SK-N-SH (cell line): ENCODE data around the gene SH3TC1. TPM values are rescaled to one million over a fixed set of nuclear protein-coding genes. Genes with fewer than 3 reads are reported as not detected.

Experiments
- CTCF ChIA-PET: fragments of 300-600, 350-600 bp; formaldehyde crosslinking; extraction: SDS; loops from one replicate; lab custom pipeline; 2021; lab: Yijun Ruan, JAX
- POLR2A ChIA-PET: fragments of 350-600 bp; sonication (Branson Sonifier 250); formaldehyde crosslinking; extraction: SDS; loops from one replicate; lab custom pipeline; 2020; ENCODE audit warnings: antibody characterized with exemption, inconsistent platforms; lab: Yijun Ruan, JAX
- DNase-seq: peaks from one replicate; pipeline ENCODE4 v3.0.0; 2012
- H2AFZ ChIP-seq: fragments of 200-600 bp; sonication (generic); 2 replicates; pipeline ENCODE4 v1.8.1; 2016; ENCODE audit warnings: antibody characterized with exemption, mild to moderate bottlenecking, low read depth
- H3F3A ChIP-seq: fragments of 200-600 bp; sonication (generic); replicated peaks from 2 replicates; pipeline ENCODE3; 2016; ENCODE audit warnings: antibody characterized with exemption, mild to moderate bottlenecking; ENCODE audit not compliant: insufficient read depth
- H3K27ac ChIP-seq, 2 experiments: fragments of 200-500 bp in 1 of 2; fragments of 200-600 bp in 1 of 2; sonication (Bioruptor generic) in 1 of 2; sonication (generic), shearing (Covaris generic) in 1 of 2; 2 replicates each; pipeline versions ENCODE4 v1.5.1 to v1.6.1; 2014 to 2016; ENCODE audit warnings: low read depth in 2 of 2, inconsistent platforms in 1 of 2, low read length in 1 of 2, mild to moderate bottlenecking in 1 of 2, mixed read lengths in 1 of 2
- H3K27me3 ChIP-seq: fragments of 200-600 bp; sonication (generic), shearing (Covaris generic); 2 replicates; pipeline ENCODE4 v1.6.1; 2016; ENCODE audit warnings: mixed run types; ENCODE audit not compliant: insufficient read depth
- H3K36me3 ChIP-seq, 2 experiments: fragments of 200-500 bp in 1 of 2; fragments of 200-600 bp in 1 of 2; sonication (Bioruptor generic) in 1 of 2; sonication (generic) in 1 of 2; replicated peaks in 1 of 2; 2 replicates each; pipeline versions ENCODE3 to v1.5.1; 2014 to 2016; ENCODE audit warnings: low read length in 1 of 2, mild to moderate bottlenecking in 1 of 2; ENCODE audit not compliant: insufficient read depth in 2 of 2, control insufficient read depth in 1 of 2
- H3K4me1 ChIP-seq, 2 experiments: fragments of 200-500 bp in 1 of 2; fragments of 200-600 bp in 1 of 2; sonication (Bioruptor generic) in 1 of 2; sonication (generic), shearing (Covaris generic) in 1 of 2; 2 replicates each; pipeline versions ENCODE4 v1.5.1 to v1.6.1; 2014 to 2016; ENCODE audit warnings: low read depth in 1 of 2, low read length in 1 of 2, mixed run types in 1 of 2; ENCODE audit not compliant: insufficient read depth in 2 of 2, control insufficient read depth in 1 of 2
- H3K4me2 ChIP-seq: fragments of 200-600 bp; sonication (generic), shearing (Covaris generic); 2 replicates; pipeline ENCODE4 v1.6.1; 2017; ENCODE audit warnings: mixed run types
- H3K4me3 ChIP-seq, 2 experiments: fragments of 200-500 bp in 1 of 2; fragments of 200-600 bp in 1 of 2; sonication (Bioruptor generic) in 1 of 2; sonication (generic), shearing (Covaris generic) in 1 of 2; 2 replicates each; pipeline versions ENCODE4 v1.5.1 to v1.8.1; 2014 to 2016; ENCODE audit warnings: low read depth in 2 of 2, inconsistent platforms in 1 of 2, low read length in 1 of 2, mild to moderate bottlenecking in 1 of 2, mixed read lengths in 1 of 2, moderate library complexity in 1 of 2
- H3K79me2 ChIP-seq: fragments of 200-600 bp; sonication (generic); 2 replicates; pipeline ENCODE4 v1.8.1; 2017; ENCODE audit warnings: mild to moderate bottlenecking; ENCODE audit not compliant: insufficient read depth
- H3K9ac ChIP-seq: fragments of 200-600 bp; sonication (generic); 2 replicates; pipeline ENCODE4 v1.6.1; 2017; ENCODE audit warnings: mixed run types
- H3K9me2 ChIP-seq: fragments of 200-600 bp; sonication (generic); 2 replicates; pipeline ENCODE4 v1.6.1; 2017; ENCODE audit warnings: mixed run types
- H3K9me3 ChIP-seq: fragments of 200-600 bp; sonication (generic); 2 replicates; pipeline ENCODE4 v1.6.1; 2017; ENCODE audit warnings: mixed run types, mild to moderate bottlenecking, moderate library complexity
- H4K20me1 ChIP-seq: fragments of 200-600 bp; sonication (generic); 2 replicates; pipeline ENCODE4 v1.6.1; 2017; ENCODE audit warnings: mild to moderate bottlenecking, mixed run types; ENCODE audit not compliant: insufficient read depth
- EP300 ChIP-seq, 2 experiments: IDR thresholded peaks; 2 replicates each; pipeline versions ENCODE4 v1.4.0 to v1.6.1; 2012; ENCODE audit warnings: borderline replicate concordance in 1 of 2, low read depth in 1 of 2, low read length in 1 of 2
- FOXM1 ChIP-seq: IDR thresholded peaks from 2 replicates; pipeline ENCODE4 v1.4.0; 2012; ENCODE audit warnings: low read depth, mild to moderate bottlenecking
- IRF3 ChIP-seq: fragments of 150-350 bp; IDR thresholded peaks from 2 replicates; pipeline ENCODE4 v1.6.1; 2016; ENCODE audit warnings: mild to moderate bottlenecking, low read depth, low read length
- MAX ChIP-seq: IDR thresholded peaks from 2 replicates; pipeline ENCODE4 v1.4.0; 2012; ENCODE audit warnings: low read depth
- NRF1 ChIP-seq: IDR thresholded peaks from 2 replicates; pipeline ENCODE4 v1.6.1; 2012; ENCODE audit warnings: low read depth, mild to moderate bottlenecking, low read length
- REST ChIP-seq: IDR thresholded peaks from 2 replicates; pipeline ENCODE4 v1.6.1; 2012; ENCODE audit warnings: mild to moderate bottlenecking, low read depth, low read length, moderate library complexity
- SMC3 ChIP-seq: IDR thresholded peaks from 2 replicates; pipeline ENCODE4 v1.6.1; 2012; ENCODE audit warnings: low read depth, low read length, improper control_type of control experiment
- TCF12 ChIP-seq: IDR thresholded peaks from 2 replicates; pipeline ENCODE4 v1.4.0; 2012
- TEAD4 ChIP-seq: IDR thresholded peaks from 2 replicates; pipeline ENCODE4 v1.4.0; 2012; ENCODE audit warnings: mild to moderate bottlenecking, borderline replicate concordance; ENCODE audit not compliant: insufficient read depth
- USF2 ChIP-seq: fragments of 150-350 bp; IDR thresholded peaks from 2 replicates; pipeline ENCODE4 v1.6.1; 2017; ENCODE audit warnings: antibody characterized with exemption, low read length, low read depth, borderline replicate concordance
- WGBS: methylation state at CpG from one replicate; pipeline ENCODE4 v1.1.6; 2017; ENCODE audit warnings: low lambda C conversion rate; 5-methylcytosine and 5-hydroxymethylcytosine counted together
- polyA plus RNA-seq, 3 experiments: library from polyadenylated mRNA; depleted of rRNA; stranded (reverse); fragments of >200 nt; gene quantifications; 2 replicates each; pipeline ENCODE4 v1.2.3, GENCODE V29; 2012

Gene SH3TC1
- polyA plus RNA-seq, 1 of the 3 experiments (the other 2 are of a cell fraction), result 2.7 TPM

- TF ChIP-seq USF2 (no peak), TEAD4 (no peak), IRF3 (no peak), SMC3 (peak; percentile 82), REST (no peak)
These were observed 22.3 kb upstream of the SH3TC1 start (continued) for GRCh38 chr4:8176547-8177399.

- no peak overlapping the region for H3K9ac ChIP-seq
- no peak overlapping the region for H3K4me3 ChIP-seq
- TF ChIP-seq FOXM1 (no peak), REST (no peak), NRF1 (no peak), EP300 (IDR thresholded peaks at IDR 0.05; ENCODE audit: borderline replicate concordance in 1 of 2, low read depth in 1 of 2, low read length in 1 of 2) (no peak), IRF3 (no peak), TCF12 (no peak), MAX (no peak)
- no peaks in the 10 kb centered on the region for H3K27me3 ChIP-seq
- no peak overlapping the region for H3K27ac ChIP-seq
- H3K36me3 ChIP-seq, result no peaks in the 10 kb centered on the region
- H3F3A ChIP-seq, result no peaks in the 10 kb centered on the region
- no peaks in the 10 kb centered on the region for H3K9me2 ChIP-seq
- DNase-seq, result peak; percentile 60
- peaks cover 0 to 18% of the 10 kb centered on the region in 2 experiments; a peak in 1 of 4 replicates for H3K4me1 ChIP-seq
- H3K79me2 ChIP-seq, result no peaks in the 10 kb centered on the region
- CTCF ChIA-PET, result interaction anchor here (0.5 to 2.9 kb wide), 61 partner anchors 8 to 420 kb away, joined by 3 to 58 read pairs (median 6); partner anchors contain the start of genes ABLIM2 and SH3TC1
- H4K20me1 ChIP-seq, result no peaks in the 10 kb centered on the region
- POLR2A ChIA-PET, result interaction anchor here (1.0 to 1.1 kb wide), 2 partner anchors 17 to 20 kb away, joined by 3 read pairs; no protein-coding TSS in a partner anchor
- H2AFZ ChIP-seq, result no peak overlapping the region
- H3K4me2 ChIP-seq, result no peak overlapping the region
- no peaks in the 10 kb centered on the region for H3K9me3 ChIP-seq
- 44% methylated on average over 4 of the region's 6 CpGs for WGBS
These were observed 21.5 kb upstream of the SH3TC1 start for GRCh38 chr4:8177552-8177951.
